IMR-90 (cell line): ENCODE data around the gene RABGEF1.

Experiments
- CEBPB ChIP-seq: IDR thresholded peaks from 2 replicates; pipeline ENCODE4 v1.6.1; 2012; ENCODE audit warnings: low read depth, low read length, improper control_type of control experiment
- CTCF ChIP-seq: conservative IDR thresholded peaks from 2 replicates; pipeline ENCODE4 v1.5.1; 2012; ENCODE audit warnings: mild to moderate bottlenecking, low read depth, low read length, improper control_type of control experiment
- MAFK ChIP-seq: IDR thresholded peaks from 2 replicates; pipeline ENCODE4 v1.6.1; 2012; ENCODE audit warnings: low read depth, low read length, improper control_type of control experiment
- POLR2A ChIP-seq: IDR thresholded peaks from 2 replicates; pipeline ENCODE4 v1.6.1; 2012; ENCODE audit warnings: mild to moderate bottlenecking, low read depth, low read length
- RAD21 ChIP-seq: IDR thresholded peaks from 2 replicates; pipeline ENCODE4 v1.6.1; 2012; ENCODE audit warnings: low read length, improper control_type of control experiment
- RCOR1 ChIP-seq: IDR thresholded peaks from 2 replicates; pipeline ENCODE4 v1.6.1; 2012; ENCODE audit warnings: mild to moderate bottlenecking, low read length, improper control_type of control experiment; ENCODE audit not compliant: insufficient replicate concordance
- RFX5 ChIP-seq: IDR thresholded peaks from 2 replicates; pipeline ENCODE4 v1.8.0; 2012; ENCODE audit warnings: low read depth, mild to moderate bottlenecking, low read length, moderate library complexity

- TF ChIP-seq CTCF (no peak), POLR2A (peak; percentile 98), RAD21 (no peak), CEBPB (no peak), MAFK (no peak), RCOR1 (no peak), RFX5 (no peak)
Measured at GRCh38 chr7:66740302-66740979, at the start of gene RABGEF1.
